ENCODE data around the gene FGD5.

DNA sequence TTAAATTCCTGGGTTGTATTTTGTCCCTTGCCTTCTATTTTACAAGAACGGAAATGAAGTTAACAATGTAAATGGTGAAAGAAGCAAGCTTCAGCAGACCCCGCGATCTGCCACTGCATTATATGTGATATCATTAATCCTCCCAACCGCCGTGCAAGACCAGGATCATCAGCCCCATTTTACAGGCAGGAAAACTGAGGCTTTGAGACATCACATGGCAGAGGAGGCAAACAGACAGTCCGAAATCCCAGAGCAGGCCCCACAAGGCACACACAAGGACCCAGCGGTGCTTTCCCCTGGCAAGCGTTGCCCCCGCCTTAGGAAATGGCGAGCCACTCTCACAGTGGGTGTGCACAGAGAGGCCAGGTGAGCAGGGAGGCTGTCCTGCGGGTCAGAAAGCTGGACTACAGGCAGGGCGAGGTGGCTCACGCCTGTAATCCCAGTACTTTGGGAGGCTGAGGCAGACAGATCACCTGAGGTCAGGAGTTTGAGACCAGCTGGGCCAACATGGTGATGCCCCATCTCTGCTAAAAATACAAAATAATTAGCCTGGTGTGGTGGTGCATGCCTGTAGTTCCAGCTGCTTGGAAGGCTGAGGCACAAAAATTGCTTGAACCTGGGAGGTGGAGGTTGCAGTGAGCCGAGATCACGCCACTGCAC lies 16.2 kb downstream of the FGD5 start:
- TF ChIP-seq, protein P1, sequence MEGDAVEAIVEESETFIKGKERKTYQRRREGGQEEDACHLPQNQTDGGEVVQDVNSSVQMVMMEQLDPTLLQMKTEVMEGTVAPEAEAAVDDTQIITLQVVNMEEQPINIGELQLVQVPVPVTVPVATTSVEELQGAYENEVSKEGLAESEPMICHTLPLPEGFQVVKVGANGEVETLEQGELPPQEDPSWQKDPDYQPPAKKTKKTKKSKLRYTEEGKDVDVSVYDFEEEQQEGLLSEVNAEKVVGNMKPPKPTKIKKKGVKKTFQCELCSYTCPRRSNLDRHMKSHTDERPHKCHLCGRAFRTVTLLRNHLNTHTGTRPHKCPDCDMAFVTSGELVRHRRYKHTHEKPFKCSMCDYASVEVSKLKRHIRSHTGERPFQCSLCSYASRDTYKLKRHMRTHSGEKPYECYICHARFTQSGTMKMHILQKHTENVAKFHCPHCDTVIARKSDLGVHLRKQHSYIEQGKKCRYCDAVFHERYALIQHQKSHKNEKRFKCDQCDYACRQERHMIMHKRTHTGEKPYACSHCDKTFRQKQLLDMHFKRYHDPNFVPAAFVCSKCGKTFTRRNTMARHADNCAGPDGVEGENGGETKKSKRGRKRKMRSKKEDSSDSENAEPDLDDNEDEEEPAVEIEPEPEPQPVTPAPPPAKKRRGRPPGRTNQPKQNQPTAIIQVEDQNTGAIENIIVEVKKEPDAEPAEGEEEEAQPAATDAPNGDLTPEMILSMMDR (IDR thresholded peaks at IDR 0.05; ENCODE audit: borderline replicate concordance, extremely low read depth, low read length, poor library complexity, severe bottlenecking): no peak
- TF ChIP-seq EZH2 (IDR thresholded peaks at IDR 0.05; ENCODE audit: borderline replicate concordance, low read depth, low read length, severe bottlenecking): no peak

All from DND-41 (cell line).